Parathyroid adenoma (tissue), 2 donors: Measurements from ENCODE around the gene ACTMAP.
"Not testable (repeated sequence)": the region's sequence is repeated elsewhere in the genome, so short reads cannot be mapped to it uniquely, and the experiment has no call there.

ENCODE experiments used
- H2AFZ ChIP-seq: fragments of 300-600 bp; sonication (generic); one replicate; pipeline ENCODE4 v1.7.0; 2017; ENCODE audit warnings: antibody characterized with exemption, mild to moderate bottlenecking
- H3K27ac ChIP-seq: fragments of 300-600 bp; sonication (generic); one replicate; pipeline ENCODE4 v1.7.0; 2017
- H3K27me3 ChIP-seq: fragments of 300-600 bp; sonication (generic); one replicate; pipeline ENCODE4 v1.7.0; 2017; ENCODE audit warnings: low read length; ENCODE audit not compliant: control insufficient read depth, insufficient read depth
- H3K36me3 ChIP-seq: fragments of 300-600 bp; sonication (generic); one replicate; pipeline ENCODE4 v1.7.0; 2017; ENCODE audit warnings: low read length; ENCODE audit not compliant: control insufficient read depth, insufficient read depth
- H3K4me1 ChIP-seq: fragments of 300-600 bp; sonication (generic); one replicate; pipeline ENCODE4 v1.7.0; 2017; ENCODE audit warnings: control low read depth
- H3K4me2 ChIP-seq: fragments of 300-600 bp; sonication (generic); one replicate; pipeline ENCODE4 v1.7.0; 2017; ENCODE audit warnings: low read length
- H3K4me3 ChIP-seq: fragments of 300-600 bp; sonication (generic); one replicate; pipeline ENCODE4 v1.7.0; 2017; ENCODE audit warnings: low read depth, low read length
- H3K79me2 ChIP-seq: fragments of 300-600 bp; sonication (generic); one replicate; pipeline ENCODE4 v1.7.0; 2017; ENCODE audit warnings: control low read depth
- H3K9ac ChIP-seq: fragments of 300-600 bp; sonication (generic); one replicate; pipeline ENCODE4 v1.7.0; 2017; ENCODE audit warnings: mild to moderate bottlenecking
- H3K9me3 ChIP-seq: fragments of 300-600 bp; sonication (generic); one replicate; pipeline ENCODE4 v1.7.0; 2017; ENCODE audit warnings: low read length; ENCODE audit not compliant: control insufficient read depth
- TF ChIP-seq, protein P1 (sequence below): fragments of 300-600 bp; sonication (generic); IDR thresholded peaks from one replicate; pipeline ENCODE4 v1.7.0; 2017; ENCODE audit warnings: antibody characterized with exemption, mild to moderate bottlenecking
- donor health status: primary hyperparathyroidism.

The ACTMAP gene

DNA sequence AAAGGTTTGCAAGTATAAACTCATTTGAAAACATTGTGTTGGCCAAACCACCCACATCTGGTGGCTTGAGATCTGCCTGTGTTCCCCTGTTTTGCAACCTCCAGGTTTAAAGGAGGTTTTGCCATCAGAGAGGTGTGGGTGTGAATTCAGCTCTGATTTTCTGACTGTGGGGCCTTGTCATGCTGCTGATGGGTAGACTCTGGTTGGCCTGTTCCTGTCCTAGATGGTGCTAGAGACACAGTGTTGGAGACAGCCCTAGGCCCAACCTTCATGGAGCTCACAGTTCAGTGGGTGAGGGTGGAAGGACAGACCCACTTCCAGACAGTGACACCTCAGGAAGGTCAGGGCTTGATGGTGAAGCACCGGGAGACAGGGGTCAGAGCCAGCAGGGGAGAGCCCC is 35.2 kb upstream of the ACTMAP start:
- Histone ChIP-seq H3K36me3 (no peaks in the 10 kb centered on the region), H3K4me2 (no peak overlapping the region), H3K4me1 (no peaks in the 10 kb centered on the region), H3K79me2 (no peaks in the 10 kb centered on the region), H2AFZ (no peak overlapping the region), H3K9me3 (no peaks in the 10 kb centered on the region), H3K9ac (no peak overlapping the region), H3K4me3 (no peak overlapping the region), H3K27ac (no peak overlapping the region), H3K27me3 (no peaks in the 10 kb centered on the region)
- TF ChIP-seq, protein P1, sequence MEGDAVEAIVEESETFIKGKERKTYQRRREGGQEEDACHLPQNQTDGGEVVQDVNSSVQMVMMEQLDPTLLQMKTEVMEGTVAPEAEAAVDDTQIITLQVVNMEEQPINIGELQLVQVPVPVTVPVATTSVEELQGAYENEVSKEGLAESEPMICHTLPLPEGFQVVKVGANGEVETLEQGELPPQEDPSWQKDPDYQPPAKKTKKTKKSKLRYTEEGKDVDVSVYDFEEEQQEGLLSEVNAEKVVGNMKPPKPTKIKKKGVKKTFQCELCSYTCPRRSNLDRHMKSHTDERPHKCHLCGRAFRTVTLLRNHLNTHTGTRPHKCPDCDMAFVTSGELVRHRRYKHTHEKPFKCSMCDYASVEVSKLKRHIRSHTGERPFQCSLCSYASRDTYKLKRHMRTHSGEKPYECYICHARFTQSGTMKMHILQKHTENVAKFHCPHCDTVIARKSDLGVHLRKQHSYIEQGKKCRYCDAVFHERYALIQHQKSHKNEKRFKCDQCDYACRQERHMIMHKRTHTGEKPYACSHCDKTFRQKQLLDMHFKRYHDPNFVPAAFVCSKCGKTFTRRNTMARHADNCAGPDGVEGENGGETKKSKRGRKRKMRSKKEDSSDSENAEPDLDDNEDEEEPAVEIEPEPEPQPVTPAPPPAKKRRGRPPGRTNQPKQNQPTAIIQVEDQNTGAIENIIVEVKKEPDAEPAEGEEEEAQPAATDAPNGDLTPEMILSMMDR = no peak

DNA sequence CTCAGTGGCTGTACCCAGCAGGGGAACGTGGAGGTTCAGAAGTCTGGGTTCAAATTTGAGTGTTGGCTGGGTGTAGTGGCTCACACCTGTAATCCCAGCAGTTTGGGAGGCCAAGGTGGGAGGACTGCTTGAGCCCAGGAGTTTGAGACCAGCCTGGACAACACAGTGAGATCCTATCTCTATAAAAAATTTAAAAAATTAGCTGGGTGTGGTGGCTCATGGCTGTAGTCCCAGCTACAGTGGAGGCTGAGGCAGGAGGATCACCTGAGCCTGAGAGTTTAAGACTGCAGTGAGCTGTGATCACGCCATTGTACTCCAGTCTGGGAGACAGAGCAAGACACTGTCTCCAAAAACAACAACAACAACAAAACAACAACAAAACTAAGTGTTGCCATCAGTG is 33.9 kb upstream of the ACTMAP start:
- not testable (repeated sequence) for H3K4me1 ChIP-seq, H2AFZ ChIP-seq, H3K79me2 ChIP-seq, H3K27ac ChIP-seq, H3K27me3 ChIP-seq, H3K36me3 ChIP-seq, H3K9me3 ChIP-seq, H3K4me2 ChIP-seq, H3K9ac ChIP-seq, H3K4me3 ChIP-seq

DNA sequence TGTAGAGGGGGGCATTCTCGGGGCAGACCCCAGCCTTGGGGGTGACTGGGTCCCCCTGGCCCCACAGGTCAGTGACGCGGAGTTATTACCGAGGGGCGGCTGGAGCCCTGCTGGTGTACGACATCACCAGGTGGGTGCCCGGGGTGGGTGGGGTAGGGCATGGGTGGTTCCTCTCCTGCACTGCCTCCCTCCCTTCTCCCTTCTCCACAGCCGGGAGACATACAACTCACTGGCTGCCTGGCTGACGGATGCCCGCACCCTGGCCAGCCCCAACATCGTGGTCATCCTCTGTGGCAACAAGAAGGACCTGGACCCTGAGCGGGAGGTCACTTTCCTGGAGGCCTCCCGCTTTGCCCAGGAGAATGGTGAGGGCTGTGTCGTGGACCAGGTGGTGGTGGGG is 33.4 kb upstream of the ACTMAP start:
- no peak overlapping the region for H2AFZ ChIP-seq
- no peak overlapping the region for H3K4me2 ChIP-seq
- H3K79me2 ChIP-seq = no peaks in the 10 kb centered on the region
- TF ChIP-seq, protein P1 = no peak
- H3K27me3 ChIP-seq = no peaks in the 10 kb centered on the region
- no peak overlapping the region for H3K4me3 ChIP-seq
- no peaks in the 10 kb centered on the region for H3K9me3 ChIP-seq
- no peak overlapping the region for H3K27ac ChIP-seq
- H3K36me3 ChIP-seq = no peaks in the 10 kb centered on the region
- H3K9ac ChIP-seq = no peak overlapping the region
- peaks cover 2% of the 10 kb centered on the region for H3K4me1 ChIP-seq

DNA sequence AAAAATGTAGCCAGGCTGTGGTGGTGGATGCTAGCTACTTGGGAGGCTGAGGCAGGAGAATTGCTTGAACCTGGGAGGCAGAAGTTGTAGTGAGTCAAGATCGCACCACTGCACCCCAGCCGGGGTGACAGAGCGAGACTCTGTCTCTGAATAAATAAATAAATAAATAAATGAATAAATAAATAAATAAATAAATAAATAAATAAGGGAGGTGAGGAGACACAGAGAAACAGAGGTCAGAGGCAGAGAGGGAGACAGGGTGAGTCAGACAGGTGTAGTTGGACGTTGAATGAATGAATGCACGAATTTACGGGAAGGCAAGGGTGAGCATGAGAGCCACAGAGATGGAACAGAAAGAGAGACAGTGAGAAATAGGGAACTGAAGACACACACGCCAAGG is 30.9 kb upstream of the ACTMAP start:
- peaks cover 2% of the 10 kb centered on the region for H3K4me1 ChIP-seq
- no peak overlapping the region for H3K9ac ChIP-seq
- TF ChIP-seq, protein P1 = no peak
- no peaks in the 10 kb centered on the region for H3K9me3 ChIP-seq
- H3K36me3 ChIP-seq = no peaks in the 10 kb centered on the region
- no peak overlapping the region for H3K4me3 ChIP-seq
- H2AFZ ChIP-seq = no peak overlapping the region
- H3K27me3 ChIP-seq = no peaks in the 10 kb centered on the region
- H3K79me2 ChIP-seq = no peaks in the 10 kb centered on the region
- H3K4me2 ChIP-seq = no peak overlapping the region
- no peak overlapping the region for H3K27ac ChIP-seq

DNA sequence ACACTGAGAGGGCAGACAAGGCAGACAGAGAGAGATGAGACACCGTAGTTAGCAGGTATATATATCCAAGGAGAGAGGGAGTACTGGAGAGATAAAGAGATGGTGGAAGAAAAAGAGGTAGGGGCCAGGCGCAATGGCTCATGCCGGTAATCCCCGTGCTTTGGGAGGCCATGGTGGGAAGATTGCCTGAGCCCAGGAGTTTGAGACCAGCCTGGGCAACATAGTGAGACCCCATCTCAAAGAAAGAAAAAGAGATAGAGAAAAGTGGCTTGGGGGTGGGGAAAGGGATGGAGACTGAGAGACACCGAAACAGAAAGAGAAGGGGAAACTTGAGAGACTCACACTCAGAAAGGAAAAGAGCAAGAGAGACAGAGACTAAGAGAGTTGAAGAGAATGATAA is 30.3 kb upstream of the ACTMAP start:
- no peak overlapping the region for H3K4me2 ChIP-seq
- H3K9ac ChIP-seq = no peak overlapping the region
- H3K36me3 ChIP-seq = no peaks in the 10 kb centered on the region
- H3K4me1 ChIP-seq = peaks cover 2% of the 10 kb centered on the region
- TF ChIP-seq, protein P1 = no peak
- no peaks in the 10 kb centered on the region for H3K79me2 ChIP-seq
- H3K27ac ChIP-seq = no peak overlapping the region
- no peak overlapping the region for H3K4me3 ChIP-seq
- H3K9me3 ChIP-seq = no peaks in the 10 kb centered on the region
- no peaks in the 10 kb centered on the region for H3K27me3 ChIP-seq
- no peak overlapping the region for H2AFZ ChIP-seq
